ENCODE results near the gene CCDC18. TPM values are rescaled to one million over a fixed set of nuclear protein-coding genes. Genes with fewer than 3 reads are reported as not detected.
A peak's percentile ranks its signal among the peaks of the same experiment; 100 is the strongest.
"Not testable (repeated sequence)": the region's sequence is repeated elsewhere in the genome, so short reads cannot be mapped to it uniquely, and the experiment has no call there.

Gene CCDC18
- total RNA-seq, 4 donors from 2014 or later: 4.6 to 7.8 (median 5.6) TPM

GRCh38 chr1:93172778-93173177 lies 7.7 kb upstream of the CCDC18 start:
- Histone ChIP-seq H3K9me3 (no peaks in the 10 kb centered on the region), H3K27me3 (no peaks in the 10 kb centered on the region), H3K27ac (no peak overlapping the region), H3K36me3 (no peaks in the 10 kb centered on the region), H3K4me1 (peaks cover 28 to 31% of the 10 kb centered on the region in 2 donors), H3K4me3 (no peak overlapping the region)
- TF ChIP-seq, protein P1, sequence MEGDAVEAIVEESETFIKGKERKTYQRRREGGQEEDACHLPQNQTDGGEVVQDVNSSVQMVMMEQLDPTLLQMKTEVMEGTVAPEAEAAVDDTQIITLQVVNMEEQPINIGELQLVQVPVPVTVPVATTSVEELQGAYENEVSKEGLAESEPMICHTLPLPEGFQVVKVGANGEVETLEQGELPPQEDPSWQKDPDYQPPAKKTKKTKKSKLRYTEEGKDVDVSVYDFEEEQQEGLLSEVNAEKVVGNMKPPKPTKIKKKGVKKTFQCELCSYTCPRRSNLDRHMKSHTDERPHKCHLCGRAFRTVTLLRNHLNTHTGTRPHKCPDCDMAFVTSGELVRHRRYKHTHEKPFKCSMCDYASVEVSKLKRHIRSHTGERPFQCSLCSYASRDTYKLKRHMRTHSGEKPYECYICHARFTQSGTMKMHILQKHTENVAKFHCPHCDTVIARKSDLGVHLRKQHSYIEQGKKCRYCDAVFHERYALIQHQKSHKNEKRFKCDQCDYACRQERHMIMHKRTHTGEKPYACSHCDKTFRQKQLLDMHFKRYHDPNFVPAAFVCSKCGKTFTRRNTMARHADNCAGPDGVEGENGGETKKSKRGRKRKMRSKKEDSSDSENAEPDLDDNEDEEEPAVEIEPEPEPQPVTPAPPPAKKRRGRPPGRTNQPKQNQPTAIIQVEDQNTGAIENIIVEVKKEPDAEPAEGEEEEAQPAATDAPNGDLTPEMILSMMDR (IDR thresholded peaks at IDR 0.05 in 4 of 5, conservative IDR thresholded peaks at IDR 0.05 in 1 of 5): no peak
- TF ChIP-seq POLR2A (IDR thresholded peaks at IDR 0.05): no peak
- in situ Hi-C loops (cut with MboI; ENCODE audit: low sequenced_read_pairs in 4 of 4) (loop anchor here in 2 of 4 donors (10.0 kb wide), 1 partner anchor 88 kb away; no protein-coding TSS in a partner anchor), intact Hi-C loops (cut with DNase I; ENCODE audit: low total_unique reads) (no loop called here)
- DNase-seq: no peak
- no peak for ATAC-seq

- H3K27ac ChIP-seq; H3K4me3 ChIP-seq; H3K36me3 ChIP-seq; ATAC-seq; DNase-seq; H3K9me3 ChIP-seq; H3K27me3 ChIP-seq; intact Hi-C loops (cut with DNase I; ENCODE audit: low total_unique reads): not testable (repeated sequence)
- H3K4me1 ChIP-seq: peaks cover 36 to 41% of the 10 kb centered on the region in 2 donors
- in situ Hi-C loops (cut with MboI; ENCODE audit: low sequenced_read_pairs in 4 of 4): loop anchor here in 3 of 4 donors (5.0 to 25.0 kb wide), 3 partner anchors 90 to 337 kb away; partner anchors contain the start of gene RPL5 (in 1 of the 3)
Measured at GRCh38 chr1:93174638-93175037, 5.9 kb upstream of the CCDC18 start.

- intact Hi-C loops (cut with DNase I; ENCODE audit: low total_unique reads): no loop called here
Measured at GRCh38 chr1:93177991-93178390, 2.5 kb upstream of the CCDC18 start.

GRCh38 chr1:93178418-93178817 lies 2.1 kb upstream of the CCDC18 start:
- Histone ChIP-seq H3K27ac (peak overlapping the region; percentile 93 to 100 (median 100)), H3K9me3 (no peaks in the 10 kb centered on the region), H3K27me3 (no peaks in the 10 kb centered on the region), H3K36me3 (no peaks in the 10 kb centered on the region), H3K4me1 (peaks cover 31 to 33% of the 10 kb centered on the region in 2 donors), H3K4me3 (peak overlapping the region; percentile 67 to 99 (median 94))
- no peak for TF ChIP-seq POLR2A (IDR thresholded peaks at IDR 0.05)
- TF ChIP-seq, protein P1 (IDR thresholded peaks at IDR 0.05 in 4 of 5, conservative IDR thresholded peaks at IDR 0.05 in 1 of 5): no peak
- intact Hi-C loops (cut with DNase I; ENCODE audit: low total_unique reads) (no loop called here), in situ Hi-C loops (cut with MboI; ENCODE audit: low sequenced_read_pairs in 4 of 4) (loop anchor here in 3 of 4 donors (5.0 to 25.0 kb wide), 3 partner anchors 94 to 341 kb away; partner anchors contain the start of gene RPL5 (in 1 of the 3))
- DNase-seq (no peak), ATAC-seq (no peak)

More at GRCh38 chr1:93177991-93178390, 2.5 kb upstream of the CCDC18 start:
- in situ Hi-C loops (cut with MboI; ENCODE audit: low sequenced_read_pairs in 4 of 4): loop anchor here in 3 of 4 donors (5.0 to 25.0 kb wide), 3 partner anchors 93 to 341 kb away; partner anchors contain the start of gene RPL5 (in 1 of the 3)
- Histone ChIP-seq H3K27ac (peak overlapping the region; percentile 93 to 100 (median 100)), H3K36me3 (no peaks in the 10 kb centered on the region), H3K27me3 (no peaks in the 10 kb centered on the region), H3K4me1 (peaks cover 34 to 36% of the 10 kb centered on the region in 2 donors), H3K9me3 (no peaks in the 10 kb centered on the region), H3K4me3 (peak overlapping the region; percentile 67 to 99 (median 94))
- TF ChIP-seq POLR2A (IDR thresholded peaks at IDR 0.05): no peak
- TF ChIP-seq, protein P1 (IDR thresholded peaks at IDR 0.05 in 4 of 5, conservative IDR thresholded peaks at IDR 0.05 in 1 of 5): no peak
- ATAC-seq (no peak), DNase-seq (no peak)

DNA sequence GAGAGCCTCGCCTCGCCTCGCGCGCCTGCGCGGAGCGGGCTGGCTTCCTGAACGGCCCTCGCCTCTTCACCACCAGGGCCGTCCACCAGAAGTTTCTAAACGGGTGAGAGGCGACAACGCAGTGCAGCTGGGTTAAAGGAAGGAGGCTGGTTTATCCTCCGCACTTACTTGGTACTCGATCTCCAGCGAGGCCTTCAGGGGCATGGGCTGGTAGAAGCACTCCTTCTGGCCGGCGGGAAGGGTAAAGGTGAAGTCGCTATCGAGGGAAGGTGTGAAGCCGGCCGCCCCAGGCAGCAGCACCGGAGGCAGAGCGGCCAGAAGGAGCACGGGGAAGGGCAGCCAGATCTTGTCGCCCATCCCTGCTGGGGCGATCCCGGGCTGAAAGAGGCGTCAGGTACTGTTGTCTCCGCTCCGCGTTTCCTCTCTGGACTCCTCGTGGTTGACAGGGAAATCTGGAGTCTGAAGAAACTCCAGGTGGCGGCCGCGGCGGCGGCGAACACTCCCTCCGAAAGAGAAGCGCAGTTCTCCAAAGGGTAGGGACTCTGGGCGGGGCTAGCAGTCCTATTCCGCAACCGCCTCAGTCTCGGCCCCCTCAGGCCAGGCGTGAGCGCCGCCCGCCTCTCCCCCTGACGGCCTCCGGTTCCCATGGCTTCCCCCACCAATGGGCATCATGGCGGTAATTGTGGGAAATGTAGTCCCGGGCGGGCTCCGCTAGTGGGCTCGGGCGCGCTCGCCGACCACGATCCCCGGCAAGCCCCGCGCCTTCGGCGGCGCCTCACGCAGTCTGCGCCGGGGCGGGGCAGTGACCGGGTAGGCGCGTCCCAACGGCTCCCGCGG lies 420 bp upstream of the CCDC18 start, which contains the start of gene TMED5:
TSS of gene TMED5 (minus strand) at position 528 of the 837 bp plus-strand sequence. CDS start at position 357, 171 bp downstream.
- Histone ChIP-seq H3K4me3 (peak within 1 kb of the TSS; percentile 92 to 99 (median 94)), H3K9me3 (no peaks in the 10 kb centered on the region), H3K4me1 (peaks cover 24 to 28% of the 10 kb centered on the region in 2 donors), H3K36me3 (no peaks in the 10 kb centered on the region), H3K27me3 (no peaks in the 10 kb centered on the region), H3K27ac (peak within 1 kb of the TSS; percentile 93 to 100 (median 100))
- peak; percentile 96 for TF ChIP-seq POLR2A (IDR thresholded peaks at IDR 0.05)
- TF ChIP-seq, protein P1 (IDR thresholded peaks at IDR 0.05 in 4 of 5, conservative IDR thresholded peaks at IDR 0.05 in 1 of 5): peak in 4 of 5 experiments; percentile 10 to 31 (median 26)
- DNase-seq (peak; percentile 98), ATAC-seq (peak; percentile 90 to 95)
- intact Hi-C loops (cut with DNase I; ENCODE audit: low total_unique reads): loop anchor here (1.0 to 5.0 kb wide), 7 partner anchors 16 to 348 kb away; partner anchors contain the start of genes DIPK1A, MTF2 and RPL5
- in situ Hi-C loops (cut with MboI; ENCODE audit: low sequenced_read_pairs in 4 of 4): loop anchor here in 3 of 4 donors (5.0 to 25.0 kb wide), 3 partner anchors 95 to 343 kb away; partner anchors contain the start of gene RPL5 (in 1 of the 3)
